GM12878 (cell line): Measurements from ENCODE around the gene COL4A2. TPM values are rescaled to one million over a fixed set of nuclear protein-coding genes. Genes with fewer than 3 reads are reported as not detected.

Experiments
- ATAC-seq: fragments of 200-7000 bp; cut with Tn5 transposase; 3 replicates; pipeline ENCODE4 v1.9.1; 2020; ENCODE audit warnings: mild to moderate bottlenecking, moderate library complexity
- BruUV-seq: library from RNA; stranded (reverse); fragments of 400-500 nt; replicated peaks from 2 replicates; lab custom pipeline; 2021; lab: Mats Ljungman, UMichigan
- CTCF ChIA-PET: fragments of 300-600 bp; sonication (Branson Sonifier 250); formaldehyde crosslinking; extraction: SDS; loops from one replicate; lab custom pipeline; 2021; ENCODE audit warnings: inconsistent platforms; lab: Yijun Ruan, JAX
- POLR2A ChIA-PET: fragments of 350-600 bp; formaldehyde crosslinking; extraction: SDS; loops from one replicate; lab custom pipeline; 2021; ENCODE audit warnings: inconsistent platforms; lab: Charles Lee
- RAD21 ChIA-PET: fragments of 300-600 bp; sonication (Branson Sonifier 250); formaldehyde crosslinking; loops from one replicate; lab custom pipeline; 2023; ENCODE audit warnings: antibody characterized with exemption; ENCODE audit not compliant: unreplicated experiment; lab: Charles Lee
- SMC1A ChIA-PET: fragments of 300-600 bp; sonication (Branson Sonifier 250); formaldehyde crosslinking; loops from one replicate; lab custom pipeline; 2023; ENCODE audit not compliant: unreplicated experiment, uncharacterized antibody; lab: Charles Lee
- DNase-seq: peaks from one replicate; pipeline ENCODE4 v3.0.0-alpha.2; 2011; ENCODE audit warnings: low read depth, low spot score
- FAIRE-seq: peaks from 3 replicates; lab custom pipeline; 2011; peaks lifted over from hg19 to GRCh38; lab: Jason Lieb, UNC
- H2AFZ ChIP-seq: 2 replicates; pipeline ENCODE4 v1.6.0; 2011; ENCODE audit warnings: low read depth, low read length, control low read depth; ENCODE audit not compliant: control insufficient read depth
- H3K27ac ChIP-seq: 2 replicates; pipeline ENCODE4 v1.5.1; 2011; ENCODE audit warnings: control low read depth; ENCODE audit not compliant: control insufficient read depth, insufficient read depth
- H3K27me3 ChIP-seq, 2 experiments: replicated peaks in 1 of 2; 2 replicates each; pipeline versions ENCODE4 v1.6.0 to v1.6.1; 2011; ENCODE audit warnings: low read length in 1 of 2; ENCODE audit not compliant: control insufficient read depth in 2 of 2, insufficient read depth in 2 of 2
- H3K36me3 ChIP-seq, 2 experiments: 2 replicates each; pipeline ENCODE4 v1.5.1; 2011; ENCODE audit warnings: low read length in 1 of 2; ENCODE audit not compliant: control insufficient read depth in 2 of 2, insufficient read depth in 2 of 2
- H3K4me1 ChIP-seq: 2 replicates; pipeline ENCODE4 v1.6.1; 2011; ENCODE audit warnings: mild to moderate bottlenecking, low read length, moderate library complexity, mixed read lengths; ENCODE audit not compliant: control insufficient read depth, insufficient read depth
- H3K4me2 ChIP-seq: 2 replicates; pipeline ENCODE4 v1.6.0; 2011; ENCODE audit warnings: control low read depth; ENCODE audit not compliant: control insufficient read depth, insufficient read depth
- H3K4me3 ChIP-seq: fragments of 200-600 bp; sonication (generic); 2 replicates; pipeline ENCODE4 v1.5.1; 2016
- H3K79me2 ChIP-seq: 2 replicates; pipeline ENCODE4 v1.6.0; 2011; ENCODE audit warnings: low read length; ENCODE audit not compliant: control insufficient read depth, insufficient read depth
- H3K9ac ChIP-seq: 2 replicates; pipeline ENCODE4 v1.8.0; 2011; ENCODE audit warnings: low read length, control low read depth, mixed read lengths; ENCODE audit not compliant: control insufficient read depth, insufficient read depth
- H3K9me3 ChIP-seq: replicated peaks from 3 replicates; pipeline ENCODE4 v1.5.1; 2011; ENCODE audit warnings: mild to moderate bottlenecking, low read length; ENCODE audit not compliant: control insufficient read depth, insufficient read depth
- H4K20me1 ChIP-seq: 2 replicates; pipeline ENCODE4 v1.6.0; 2011; ENCODE audit not compliant: control insufficient read depth, insufficient read depth
- CBX5 ChIP-seq: sonication (generic); IDR thresholded peaks from 2 replicates; pipeline ENCODE4 v1.6.1; 2016; ENCODE audit warnings: low read depth, moderate library complexity, mild to moderate bottlenecking, inconsistent platforms
- CEBPZ ChIP-seq: fragments of 150-350 bp; IDR thresholded peaks from 2 replicates; pipeline ENCODE4 v1.6.1; 2016; ENCODE audit warnings: low read depth, low read length
- CHD4 ChIP-seq: fragments of 200-600 bp; sonication (generic); IDR thresholded peaks from 2 replicates; pipeline ENCODE4 v1.6.1; 2016; ENCODE audit warnings: mild to moderate bottlenecking
- MYB ChIP-seq: fragments of 150-350 bp; IDR thresholded peaks from 2 replicates; pipeline ENCODE4 v1.6.1; 2014; ENCODE audit warnings: mild to moderate bottlenecking, low read depth, low read length, borderline replicate concordance
- NBN ChIP-seq: fragments of 450-650 bp; IDR thresholded peaks from 2 replicates; pipeline ENCODE4 v1.6.1; 2016
- SIN3A ChIP-seq: IDR thresholded peaks from 2 replicates; pipeline ENCODE4 v1.6.1; 2012; ENCODE audit warnings: low read depth, low read length, improper control_type of control experiment
- SP1 ChIP-seq: IDR thresholded peaks from one replicate; pipeline ENCODE4 v1.6.1; 2011; ENCODE audit warnings: low read depth, low read length
- TARDBP ChIP-seq: IDR thresholded peaks from 2 replicates; pipeline ENCODE4 v1.6.1; 2016; ENCODE audit warnings: borderline replicate concordance
- ZNF622 ChIP-seq: fragments of 450-650 bp; IDR thresholded peaks from 2 replicates; pipeline ENCODE4 v1.6.1; 2017; ENCODE audit warnings: mild to moderate bottlenecking, inconsistent platforms
- WGBS: methylation state at CpG from one replicate; pipeline ENCODE4 v1.1.6; 2016; ENCODE audit warnings: low lambda C conversion rate; ENCODE audit not compliant: insufficient replicate concordance, insufficient coverage; ENCODE audit errors: missing lambda C conversion rate; 5-methylcytosine and 5-hydroxymethylcytosine counted together
- in situ Hi-C: fragments of 300-500 bp; cut with MboI; formaldehyde crosslinking; loops from 9 replicates; pipeline ENCODE4 v1.14.3; 2018; ENCODE audit warnings: mixed read lengths
- intact Hi-C: fragments of 100-400 bp; cut with micrococcal nuclease; formaldehyde crosslinking; loops from one replicate; pipeline ENCODE4 v1.14.2; 2022; ENCODE audit not compliant: unreplicated experiment
- polyA plus RNA-seq, 11 experiments: library from polyadenylated mRNA; depleted of rRNA in 4 of 11; unstranded in 6 of 11; stranded (reverse) in 5 of 11; fragments of >200 nt; fragmentation: Nextera tagmentation in 4 of 11; fragmentation: Illumina TruSeq in 1 of 11; extraction: Ambion mirVana in 4 of 11; extraction: Trizol in 1 of 11; gene quantifications; 1 replicate in 1 of 11; 2 replicates in 10 of 11; pipeline versions ENCODE4 v1.2.1 to v1.2.3, GENCODE V29; 2011 to 2016; ENCODE audit warnings: inconsistent platforms in 2 of 11, missing spikeins in 2 of 11, low read depth in 1 of 11
- total RNA-seq, 4 experiments: library from RNA; depleted of rRNA in 3 of 4; stranded (reverse); fragments of >200 nt in 3 of 4; fragmentation: Illumina TruSeq in 1 of 4; extraction: Trizol in 1 of 4; gene quantifications; 2 replicates each; pipeline versions ENCODE4 v1.2.1 to v1.2.3, GENCODE V29; 2013 to 2021

The COL4A2 gene
- total and polyA plus RNA-seq, 10 of the 15 experiments (the other 5 are each of a cell fraction or from before 2014, with no cell fraction given), result 0.16 to 1.6 (median 0.62) TPM; not detected in 3

GRCh38 chr13:110500341-110500740 lies 193.3 kb downstream of the COL4A2 start:
- intact Hi-C loops, result no loop called here
- 49% methylated on average over 3 of the region's 3 CpGs for WGBS
- ChIA-PET CTCF (interaction anchor here (1.5 to 1.8 kb wide), 2 partner anchors 45 to 277 kb away, joined by 3 to 5 read pairs; no protein-coding TSS in a partner anchor), RAD21 (no interaction called here), SMC1A (interaction anchor here (1.2 kb wide), 1 partner anchor 45 kb away, joined by 4 read pairs; no protein-coding TSS in a partner anchor), POLR2A (no interaction called here)
- H3K36me3 ChIP-seq, result no peaks in the 10 kb centered on the region
- H3K79me2 ChIP-seq, result no peaks in the 10 kb centered on the region
- no TSS peak for BruUV-seq
- in situ Hi-C loops, result no loop called here
- H3K9me3 ChIP-seq, result peaks cover 2% of the 10 kb centered on the region; the same call in 1 of the 3 replicates
- H3K27me3 ChIP-seq, result no peaks in the 10 kb centered on the region
- TF ChIP-seq SIN3A, result no peak
- no peak for TF ChIP-seq TARDBP
- no peak for TF ChIP-seq CBX5
- H3K4me3 ChIP-seq, result no peak overlapping the region
- H3K4me1 ChIP-seq, result no peaks in the 10 kb centered on the region; the same call in 1 of the 2 replicates
- no peaks in the 10 kb centered on the region for H4K20me1 ChIP-seq
- H3K27ac ChIP-seq, result no peak overlapping the region
- no peak overlapping the region for H3K4me2 ChIP-seq
- FAIRE-seq, result no peak
- no peak for DNase-seq
- ATAC-seq, result no peak
- H3K9ac ChIP-seq, result no peak overlapping the region
- H2AFZ ChIP-seq, result no peak overlapping the region

GRCh38 chr13:110501188-110501587 lies 194.1 kb downstream of the COL4A2 start:
- in situ Hi-C loops, result no loop called here
- no peak overlapping the region for H2AFZ ChIP-seq
- ChIA-PET RAD21 (no interaction called here), POLR2A (no interaction called here), SMC1A (no interaction called here), CTCF (interaction anchor here (1.5 to 1.8 kb wide), 2 partner anchors 45 to 278 kb away, joined by 3 to 5 read pairs; no protein-coding TSS in a partner anchor)
- H3K27ac ChIP-seq, result no peak overlapping the region
- no peaks in the 10 kb centered on the region; the same call in 1 of the 2 replicates for H3K4me1 ChIP-seq
- no peaks in the 10 kb centered on the region for H3K79me2 ChIP-seq
- no peak overlapping the region for H3K4me3 ChIP-seq
- H4K20me1 ChIP-seq, result no peaks in the 10 kb centered on the region
- BruUV-seq, result no TSS peak
- H3K9me3 ChIP-seq, result peaks cover 2% of the 10 kb centered on the region; the same call in 1 of the 3 replicates
- no peak for TF ChIP-seq CEBPZ
- TF ChIP-seq MYB, result no peak
- TF ChIP-seq SP1, result no peak
- no peak for TF ChIP-seq NBN
- TF ChIP-seq ZNF622, result no peak
- no peak for TF ChIP-seq CHD4
- WGBS, result 86% methylated on average over 8 of the region's 9 CpGs
- intact Hi-C loops, result no loop called here
- no peak for ATAC-seq
- DNase-seq, result no peak
- no peak overlapping the region for H3K4me2 ChIP-seq
- H3K27me3 ChIP-seq, result no peaks in the 10 kb centered on the region
- H3K9ac ChIP-seq, result no peak overlapping the region
- no peak for FAIRE-seq
- no peaks in the 10 kb centered on the region for H3K36me3 ChIP-seq
